ENCODE results near the gene MITF. TPM values are rescaled to one million over a fixed set of nuclear protein-coding genes. Genes with fewer than 3 reads are reported as not detected.

Gene MITF
- total RNA-seq, 1 experiment from 2014 or later = 40.3 TPM

GRCh38 chr3:69927571-69927970 lies 188.3 kb downstream of the MITF start:
- peaks cover 7% of the 10 kb centered on the region for H3K4me1 Mint-ChIP-seq (ENCODE audit: low read depth, unreplicated experiment)
- no peak for DNase-seq
- BruUV-seq (replicated peaks) = no TSS peak
- H3K9me3 Mint-ChIP-seq (ENCODE audit: low read depth, unreplicated experiment) = no peaks in the 10 kb centered on the region
- TF ChIP-seq CTCF (IDR thresholded peaks at IDR 0.05; ENCODE audit: unreplicated experiment) = no peak
- H3K27ac Mint-ChIP-seq (ENCODE audit: unreplicated experiment) = no peak overlapping the region
- H3K27me3 Mint-ChIP-seq (ENCODE audit: unreplicated experiment) = no peaks in the 10 kb centered on the region
- H3K36me3 Mint-ChIP-seq (ENCODE audit: insufficient read depth, unreplicated experiment) = peaks cover 5% of the 10 kb centered on the region
- intact Hi-C loops (cut with micrococcal nuclease; ENCODE audit: unreplicated experiment) = no loop called here
- CTCF ChIA-PET = no interaction called here
- H3K4me3 Mint-ChIP-seq (ENCODE audit: low read depth, unreplicated experiment) = no peak overlapping the region

GRCh38 chr3:69929019-69929418 lies 189.8 kb downstream of the MITF start:
- BruUV-seq (replicated peaks) = no TSS peak
- Mint-ChIP-seq H3K27me3 (ENCODE audit: unreplicated experiment) (no peaks in the 10 kb centered on the region), H3K36me3 (ENCODE audit: insufficient read depth, unreplicated experiment) (peaks cover 5% of the 10 kb centered on the region), H3K9me3 (ENCODE audit: low read depth, unreplicated experiment) (no peaks in the 10 kb centered on the region), H3K4me1 (ENCODE audit: low read depth, unreplicated experiment) (peaks cover 7% of the 10 kb centered on the region), H3K27ac (ENCODE audit: unreplicated experiment) (no peak overlapping the region), H3K4me3 (ENCODE audit: low read depth, unreplicated experiment) (no peak overlapping the region)
- DNase-seq = no peak
- intact Hi-C loops (cut with micrococcal nuclease; ENCODE audit: unreplicated experiment) = no loop called here
- TF ChIP-seq CTCF (IDR thresholded peaks at IDR 0.05; ENCODE audit: unreplicated experiment) = no peak
- CTCF ChIA-PET = no interaction called here

- Mint-ChIP-seq H3K4me3 (ENCODE audit: low read depth, unreplicated experiment) (no peak overlapping the region), H3K27me3 (ENCODE audit: unreplicated experiment) (no peaks in the 10 kb centered on the region), H3K27ac (ENCODE audit: unreplicated experiment) (no peak overlapping the region), H3K9me3 (ENCODE audit: low read depth, unreplicated experiment) (no peaks in the 10 kb centered on the region), H3K4me1 (ENCODE audit: low read depth, unreplicated experiment) (peaks cover 7% of the 10 kb centered on the region), H3K36me3 (ENCODE audit: insufficient read depth, unreplicated experiment) (peaks cover 5% of the 10 kb centered on the region)
- no peak for TF ChIP-seq CTCF (IDR thresholded peaks at IDR 0.05; ENCODE audit: unreplicated experiment)
- no TSS peak for BruUV-seq (replicated peaks)
- CTCF ChIA-PET = no interaction called here
- no peak for DNase-seq
- intact Hi-C loops (cut with micrococcal nuclease; ENCODE audit: unreplicated experiment) = no loop called here
Measured at GRCh38 chr3:69930564-69930963, 191.3 kb downstream of the MITF start.

- H3K9me3 Mint-ChIP-seq (ENCODE audit: low read depth, unreplicated experiment) = no peaks in the 10 kb centered on the region
- no peaks in the 10 kb centered on the region for H3K27me3 Mint-ChIP-seq (ENCODE audit: unreplicated experiment)
- H3K4me1 Mint-ChIP-seq (ENCODE audit: low read depth, unreplicated experiment) = peaks cover 7% of the 10 kb centered on the region
- intact Hi-C loops (cut with micrococcal nuclease; ENCODE audit: unreplicated experiment) = no loop called here
- peaks cover 5% of the 10 kb centered on the region for H3K36me3 Mint-ChIP-seq (ENCODE audit: insufficient read depth, unreplicated experiment)
- BruUV-seq (replicated peaks) = no TSS peak
- no peak overlapping the region for H3K4me3 Mint-ChIP-seq (ENCODE audit: low read depth, unreplicated experiment)
- CTCF ChIA-PET = no interaction called here
- no peak for DNase-seq
- H3K27ac Mint-ChIP-seq (ENCODE audit: unreplicated experiment) = no peak overlapping the region
- TF ChIP-seq CTCF (IDR thresholded peaks at IDR 0.05; ENCODE audit: unreplicated experiment) = no peak
Measured at GRCh38 chr3:69932087-69932486, 192.8 kb downstream of the MITF start.

- Mint-ChIP-seq H3K4me1 (ENCODE audit: low read depth, unreplicated experiment) (peaks cover 7% of the 10 kb centered on the region), H3K4me3 (ENCODE audit: low read depth, unreplicated experiment) (no peak overlapping the region), H3K27me3 (ENCODE audit: unreplicated experiment) (no peaks in the 10 kb centered on the region), H3K9me3 (ENCODE audit: low read depth, unreplicated experiment) (no peaks in the 10 kb centered on the region), H3K36me3 (ENCODE audit: insufficient read depth, unreplicated experiment) (peaks cover 5% of the 10 kb centered on the region), H3K27ac (ENCODE audit: unreplicated experiment) (no peak overlapping the region)
- no peak for DNase-seq
- no peak for TF ChIP-seq CTCF (IDR thresholded peaks at IDR 0.05; ENCODE audit: unreplicated experiment)
- intact Hi-C loops (cut with micrococcal nuclease; ENCODE audit: unreplicated experiment) = no loop called here
- CTCF ChIA-PET = no interaction called here
- no TSS peak for BruUV-seq (replicated peaks)
Measured at GRCh38 chr3:69932501-69932900, 193.2 kb downstream of the MITF start.

Measured in Calu3 (cell line).